ENCODE results near the gene MISP3.

GRCh38 chr19:14105680-14106079 lies 33.1 kb downstream of the MISP3 start:
- no peak for TF ChIP-seq POLR2A (IDR thresholded peaks at IDR 0.05; ENCODE audit: extremely low read depth, insufficient read length)
- TF ChIP-seq CTCF (IDR thresholded peaks at IDR 0.05; ENCODE audit: low read depth, low read length): no peak
- no peak for TF ChIP-seq MAX (IDR thresholded peaks at IDR 0.05; ENCODE audit: low read depth, low read length)
